DOHH2 (cell line): Measurements from ENCODE around the gene USP30.

Source experiments
- CTCF ChIP-seq: fragments of 200-600 bp; sonication (generic); IDR thresholded peaks from one replicate; pipeline ENCODE4 v1.5.1; 2014; ENCODE audit warnings: antibody characterized with exemption, mild to moderate bottlenecking, low read depth, low read length; ENCODE audit not compliant: poor library complexity, severe bottlenecking
- EZH2phosphoT487 ChIP-seq: fragments of 200-600 bp; sonication (generic); IDR thresholded peaks from 2 replicates; pipeline ENCODE4 v1.6.1; 2017; ENCODE audit warnings: borderline replicate concordance, mild to moderate bottlenecking, antibody characterized with exemption, low read length, moderate library complexity, mixed read lengths

GRCh38 chr12:109098183-109098604 is 45.8 kb downstream of the USP30 start:
- no peak for TF ChIP-seq CTCF
- TF ChIP-seq EZH2phosphoT487 = no peak
